Measurements from ENCODE around the gene SDK2. TPM values are rescaled to one million over a fixed set of nuclear protein-coding genes. Genes with fewer than 3 reads are reported as not detected.
A peak's percentile ranks its signal among the peaks of the same experiment; 100 is the strongest.

Gene SDK2
- total RNA-seq, 1 donor from 2014 or later = 31.2 TPM

DNA sequence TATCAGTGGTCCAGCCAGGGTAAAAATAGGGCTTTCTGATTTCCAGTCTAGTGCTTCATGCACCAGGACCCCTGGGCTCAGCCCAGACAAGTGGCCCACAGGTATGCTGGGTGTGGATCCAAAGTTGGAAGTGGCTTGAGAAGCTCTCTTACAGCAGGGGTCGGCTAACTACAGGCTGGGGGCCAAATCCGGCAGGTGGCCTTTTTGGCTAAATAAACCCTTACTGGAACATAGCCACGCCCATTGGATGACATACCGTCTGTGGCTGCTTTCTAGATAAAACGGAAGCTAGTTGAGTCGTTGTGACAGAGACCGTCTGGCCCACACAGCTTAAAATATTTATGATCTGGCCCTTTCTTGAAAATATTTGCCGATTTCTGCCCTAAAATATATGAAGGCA lies 213.4 kb downstream of the SDK2 start:
- H3K9me3 Mint-ChIP-seq = no peaks in the 10 kb centered on the region
- H3K4me3 Mint-ChIP-seq = no peak overlapping the region
- peaks cover 15% of the 10 kb centered on the region for H3K4me1 Mint-ChIP-seq
- TF ChIP-seq, protein P1, sequence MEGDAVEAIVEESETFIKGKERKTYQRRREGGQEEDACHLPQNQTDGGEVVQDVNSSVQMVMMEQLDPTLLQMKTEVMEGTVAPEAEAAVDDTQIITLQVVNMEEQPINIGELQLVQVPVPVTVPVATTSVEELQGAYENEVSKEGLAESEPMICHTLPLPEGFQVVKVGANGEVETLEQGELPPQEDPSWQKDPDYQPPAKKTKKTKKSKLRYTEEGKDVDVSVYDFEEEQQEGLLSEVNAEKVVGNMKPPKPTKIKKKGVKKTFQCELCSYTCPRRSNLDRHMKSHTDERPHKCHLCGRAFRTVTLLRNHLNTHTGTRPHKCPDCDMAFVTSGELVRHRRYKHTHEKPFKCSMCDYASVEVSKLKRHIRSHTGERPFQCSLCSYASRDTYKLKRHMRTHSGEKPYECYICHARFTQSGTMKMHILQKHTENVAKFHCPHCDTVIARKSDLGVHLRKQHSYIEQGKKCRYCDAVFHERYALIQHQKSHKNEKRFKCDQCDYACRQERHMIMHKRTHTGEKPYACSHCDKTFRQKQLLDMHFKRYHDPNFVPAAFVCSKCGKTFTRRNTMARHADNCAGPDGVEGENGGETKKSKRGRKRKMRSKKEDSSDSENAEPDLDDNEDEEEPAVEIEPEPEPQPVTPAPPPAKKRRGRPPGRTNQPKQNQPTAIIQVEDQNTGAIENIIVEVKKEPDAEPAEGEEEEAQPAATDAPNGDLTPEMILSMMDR (conservative IDR thresholded peaks at IDR 0.05) = no peak
- no peak overlapping the region for H3K27ac Mint-ChIP-seq (ENCODE audit: unreplicated experiment)
- H3K36me3 Mint-ChIP-seq (ENCODE audit: low read depth) = peaks cover 3% of the 10 kb centered on the region
- DNase-seq (ENCODE audit: low read depth, low spot score) = no peak
- H3K27me3 Mint-ChIP-seq (ENCODE audit: low read depth) = no peaks in the 10 kb centered on the region

DNA sequence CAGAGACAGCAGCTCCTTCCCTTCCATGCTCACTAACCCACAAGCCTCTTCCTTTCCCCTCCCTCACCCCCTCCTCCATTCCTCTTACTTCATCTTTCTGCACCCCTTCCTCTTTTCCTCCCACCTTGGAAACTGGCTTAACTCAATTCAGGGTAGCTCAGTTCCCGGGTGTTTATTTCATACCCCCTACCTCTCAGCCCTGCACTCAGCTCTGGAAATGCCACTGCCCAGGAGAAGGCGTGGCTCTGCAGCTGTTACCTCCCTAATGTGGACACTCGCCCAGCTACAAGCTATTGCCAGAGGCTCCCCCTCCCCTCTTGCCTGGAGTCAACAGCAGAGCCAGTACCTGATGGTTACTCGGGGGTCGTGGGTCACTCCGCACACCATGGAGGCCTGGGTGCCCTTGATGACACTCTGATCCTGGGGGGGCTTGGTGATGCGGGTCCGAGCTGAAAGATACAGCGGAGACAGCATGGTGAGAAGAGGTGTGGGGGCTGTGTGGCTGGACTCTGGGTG lies 214.0 kb downstream of the SDK2 start:
- no peaks in the 10 kb centered on the region for H3K9me3 Mint-ChIP-seq
- no peaks in the 10 kb centered on the region for H3K27me3 Mint-ChIP-seq (ENCODE audit: low read depth)
- peaks cover 3% of the 10 kb centered on the region for H3K36me3 Mint-ChIP-seq (ENCODE audit: low read depth)
- TF ChIP-seq, protein P1 (conservative IDR thresholded peaks at IDR 0.05) = no peak
- no peak overlapping the region for H3K4me3 Mint-ChIP-seq
- H3K27ac Mint-ChIP-seq (ENCODE audit: unreplicated experiment) = peak overlapping the region; percentile 20
- no peak for DNase-seq (ENCODE audit: low read depth, low spot score)
- peaks cover 15% of the 10 kb centered on the region for H3K4me1 Mint-ChIP-seq

DNA sequence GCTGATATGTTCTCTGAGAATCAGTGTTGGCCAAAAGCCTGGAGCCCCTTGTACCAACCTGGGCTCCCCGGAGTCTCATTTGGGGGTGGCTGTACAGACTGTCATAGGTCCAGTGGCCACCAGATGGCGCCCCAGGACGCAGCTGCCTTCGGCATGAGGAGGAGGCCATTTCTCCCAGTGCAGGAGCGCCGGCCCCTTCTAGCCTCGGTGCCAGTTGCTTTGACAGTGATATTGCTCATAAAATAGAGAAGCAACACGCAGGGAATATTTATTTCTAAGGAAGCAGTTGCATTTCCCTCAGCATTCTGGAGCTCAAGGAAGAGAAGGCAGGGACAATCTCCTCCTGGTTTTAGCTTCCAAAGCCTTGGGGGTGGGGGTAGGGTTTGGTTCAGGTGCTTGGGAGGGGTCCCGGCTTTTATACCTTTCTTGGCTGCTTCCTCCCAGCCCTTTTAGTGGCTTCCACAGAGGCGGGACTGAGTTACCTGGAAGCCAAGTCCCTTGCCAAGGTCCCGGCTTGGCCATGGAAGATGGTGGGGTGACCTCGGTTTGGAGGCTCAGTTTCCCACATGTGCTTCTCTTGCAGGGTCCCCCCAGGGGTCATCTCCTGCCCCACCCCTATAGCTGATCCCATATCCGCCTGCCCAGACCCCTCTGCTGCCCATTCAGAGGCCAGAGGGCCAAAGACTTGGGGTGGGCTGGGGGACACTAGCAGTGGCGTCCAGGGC lies 214.6 kb downstream of the SDK2 start:
- TF ChIP-seq, protein P1 (conservative IDR thresholded peaks at IDR 0.05) = peak; percentile 99
- H3K27ac Mint-ChIP-seq (ENCODE audit: unreplicated experiment) = no peak overlapping the region
- H3K4me3 Mint-ChIP-seq = peak overlapping the region; percentile 16
- DNase-seq (ENCODE audit: low read depth, low spot score) = peak; percentile 95
- H3K4me1 Mint-ChIP-seq = peaks cover 16% of the 10 kb centered on the region
- H3K36me3 Mint-ChIP-seq (ENCODE audit: low read depth) = peaks cover 3% of the 10 kb centered on the region
- H3K9me3 Mint-ChIP-seq = no peaks in the 10 kb centered on the region
- no peaks in the 10 kb centered on the region for H3K27me3 Mint-ChIP-seq (ENCODE audit: low read depth)

DNA sequence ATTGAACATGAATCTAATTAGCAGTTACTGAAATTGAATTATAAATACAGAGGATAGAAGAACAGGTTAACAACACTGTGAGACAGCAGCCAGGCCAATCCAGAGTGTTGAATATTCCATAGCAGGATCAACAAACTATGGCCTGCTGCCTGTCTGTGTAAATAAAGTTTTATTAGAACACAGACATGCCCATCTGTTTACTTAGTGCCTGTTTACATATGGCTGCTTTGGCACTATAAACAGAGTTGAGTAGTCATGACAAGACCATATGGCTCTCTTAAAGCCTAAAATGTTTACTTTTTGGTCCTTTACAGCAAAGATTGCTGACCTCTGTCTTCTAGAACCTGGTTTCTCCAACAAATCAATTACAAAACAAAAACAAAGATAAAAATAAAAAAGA lies 217.0 kb downstream of the SDK2 start:
- Mint-ChIP-seq H3K4me1 (peaks cover 23% of the 10 kb centered on the region), H3K27me3 (ENCODE audit: low read depth) (no peaks in the 10 kb centered on the region), H3K27ac (ENCODE audit: unreplicated experiment) (no peak overlapping the region), H3K9me3 (no peaks in the 10 kb centered on the region), H3K4me3 (no peak overlapping the region), H3K36me3 (ENCODE audit: low read depth) (peaks cover 5% of the 10 kb centered on the region)
- DNase-seq (ENCODE audit: low read depth, low spot score) = no peak
- TF ChIP-seq, protein P1 (conservative IDR thresholded peaks at IDR 0.05) = no peak

DNA sequence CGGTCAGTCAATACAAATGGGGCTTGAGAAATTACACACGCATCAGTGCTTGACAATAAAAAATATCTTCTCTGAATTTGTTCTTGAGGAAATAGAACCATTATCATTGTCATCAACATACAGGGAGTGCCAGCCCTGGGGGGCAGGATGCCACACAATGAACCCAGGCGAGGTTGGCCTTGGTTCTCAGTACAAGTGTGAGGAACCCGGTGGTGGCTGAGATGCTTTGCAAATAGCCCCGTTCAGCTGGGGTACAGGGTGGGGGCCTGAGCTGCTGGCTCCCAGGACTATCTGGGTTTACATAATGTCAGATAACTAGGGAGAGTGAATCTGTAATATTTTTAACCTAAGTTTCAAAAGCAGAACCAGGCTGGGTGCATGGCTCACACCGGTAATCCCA lies 219.7 kb downstream of the SDK2 start:
- no peak overlapping the region for H3K27ac Mint-ChIP-seq (ENCODE audit: unreplicated experiment)
- peaks cover 9% of the 10 kb centered on the region for H3K36me3 Mint-ChIP-seq (ENCODE audit: low read depth)
- H3K27me3 Mint-ChIP-seq (ENCODE audit: low read depth) = no peaks in the 10 kb centered on the region
- TF ChIP-seq, protein P1 (conservative IDR thresholded peaks at IDR 0.05) = no peak
- H3K9me3 Mint-ChIP-seq = no peaks in the 10 kb centered on the region
- H3K4me1 Mint-ChIP-seq = peaks cover 18% of the 10 kb centered on the region
- DNase-seq (ENCODE audit: low read depth, low spot score) = no peak
- no peak overlapping the region for H3K4me3 Mint-ChIP-seq
